ENCODE results near the gene NUDT17.

Gene NUDT17

GRCh38 chr1:145863282-145864018 lies 18.0 kb downstream of the NUDT17 start:
- no peak overlapping the region for H3K27ac ChIP-seq (ENCODE audit: low read length)
- no peak overlapping the region for H3K9ac ChIP-seq (ENCODE audit: low read depth, low read length)
- ATAC-seq (ENCODE audit: insufficient read depth, low read depth) (no peak), DNase-seq (no peak)
- H3K4me1 ChIP-seq (ENCODE audit: insufficient read depth, low read length) = peaks cover 8% of the 10 kb centered on the region
- no peaks in the 10 kb centered on the region for H4K20me1 ChIP-seq (ENCODE audit: insufficient read depth, low read length)
- no peaks in the 10 kb centered on the region for H3K79me2 ChIP-seq (ENCODE audit: insufficient read depth, low read length)
- no peak overlapping the region for H2AFZ ChIP-seq (ENCODE audit: low read depth, low read length)
- no peaks in the 10 kb centered on the region for H3K9me3 ChIP-seq (ENCODE audit: insufficient read depth, low read length, severe bottlenecking)
- no peaks in the 10 kb centered on the region for H3K36me3 ChIP-seq (ENCODE audit: insufficient read depth, low read length)
- TF ChIP-seq CTCF (IDR thresholded peaks at IDR 0.05; ENCODE audit: borderline replicate concordance, extremely low read depth, low read length, poor library complexity, severe bottlenecking) (no peak), EZH2 (IDR thresholded peaks at IDR 0.05; ENCODE audit: borderline replicate concordance, low read depth, low read length, severe bottlenecking) (no peak)
- no peak overlapping the region for H3K4me2 ChIP-seq (ENCODE audit: insufficient read depth, low read length)
- H3K4me3 ChIP-seq (ENCODE audit: low read depth in 1 of 2, low read length in 2 of 2) = no peak overlapping the region
- peaks cover 21% of the 10 kb centered on the region for H3K27me3 ChIP-seq (ENCODE audit: insufficient read depth, low read length, poor library complexity)

GRCh38 chr1:145868232-145868631 lies 22.8 kb downstream of the NUDT17 start:
- Histone ChIP-seq H3K27me3 (ENCODE audit: insufficient read depth, low read length, poor library complexity) (peaks cover 33% of the 10 kb centered on the region), H3K79me2 (ENCODE audit: insufficient read depth, low read length) (no peaks in the 10 kb centered on the region), H3K9me3 (ENCODE audit: insufficient read depth, low read length, severe bottlenecking) (no peaks in the 10 kb centered on the region), H3K36me3 (ENCODE audit: insufficient read depth, low read length) (no peaks in the 10 kb centered on the region), H3K4me1 (ENCODE audit: insufficient read depth, low read length) (no peaks in the 10 kb centered on the region), H2AFZ (ENCODE audit: low read depth, low read length) (no peak overlapping the region), H3K4me3 (ENCODE audit: low read depth in 1 of 2, low read length in 2 of 2) (no peak overlapping the region), H3K9ac (ENCODE audit: low read depth, low read length) (no peak overlapping the region), H3K27ac (ENCODE audit: low read length) (no peak overlapping the region), H4K20me1 (ENCODE audit: insufficient read depth, low read length) (no peaks in the 10 kb centered on the region), H3K4me2 (ENCODE audit: insufficient read depth, low read length) (no peak overlapping the region)
- DNase-seq (no peak), ATAC-seq (ENCODE audit: insufficient read depth, low read depth) (no peak)
- no peak for TF ChIP-seq CTCF (IDR thresholded peaks at IDR 0.05; ENCODE audit: borderline replicate concordance, extremely low read depth, low read length, poor library complexity, severe bottlenecking)
- TF ChIP-seq EZH2 (IDR thresholded peaks at IDR 0.05; ENCODE audit: borderline replicate concordance, low read depth, low read length, severe bottlenecking) = no peak

GRCh38 chr1:145871994-145872924 lies 26.8 kb downstream of the NUDT17 start:
- no peak overlapping the region for H3K4me2 ChIP-seq (ENCODE audit: insufficient read depth, low read length)
- DNase-seq = no peak
- H3K27me3 ChIP-seq (ENCODE audit: insufficient read depth, low read length, poor library complexity) = peaks cover 34% of the 10 kb centered on the region
- no peak for TF ChIP-seq EZH2 (IDR thresholded peaks at IDR 0.05; ENCODE audit: borderline replicate concordance, low read depth, low read length, severe bottlenecking)
- H3K79me2 ChIP-seq (ENCODE audit: insufficient read depth, low read length) = no peaks in the 10 kb centered on the region
- no peak overlapping the region for H3K4me3 ChIP-seq (ENCODE audit: low read depth in 1 of 2, low read length in 2 of 2)
- no peaks in the 10 kb centered on the region for H3K36me3 ChIP-seq (ENCODE audit: insufficient read depth, low read length)
- no peak overlapping the region for H3K27ac ChIP-seq (ENCODE audit: low read length)
- H2AFZ ChIP-seq (ENCODE audit: low read depth, low read length) = no peak overlapping the region
- H3K9ac ChIP-seq (ENCODE audit: low read depth, low read length) = no peak overlapping the region
- no peaks in the 10 kb centered on the region for H3K9me3 ChIP-seq (ENCODE audit: insufficient read depth, low read length, severe bottlenecking)
- H3K4me1 ChIP-seq (ENCODE audit: insufficient read depth, low read length) = no peaks in the 10 kb centered on the region
- ATAC-seq (ENCODE audit: insufficient read depth, low read depth) = no peak
- no peaks in the 10 kb centered on the region for H4K20me1 ChIP-seq (ENCODE audit: insufficient read depth, low read length)

- no peaks in the 10 kb centered on the region for H3K9me3 ChIP-seq (ENCODE audit: insufficient read depth, low read length, severe bottlenecking)
Observed at GRCh38 chr1:145874646-145875045, 29.2 kb downstream of the NUDT17 start.

More at GRCh38 chr1:145874646-145875045, 29.2 kb downstream of the NUDT17 start:
- Histone ChIP-seq H3K36me3 (ENCODE audit: insufficient read depth, low read length) (no peaks in the 10 kb centered on the region), H3K79me2 (ENCODE audit: insufficient read depth, low read length) (no peaks in the 10 kb centered on the region), H3K9ac (ENCODE audit: low read depth, low read length) (no peak overlapping the region), H3K4me1 (ENCODE audit: insufficient read depth, low read length) (no peaks in the 10 kb centered on the region), H4K20me1 (ENCODE audit: insufficient read depth, low read length) (no peaks in the 10 kb centered on the region; the same call in 1 of the 2 replicates), H2AFZ (ENCODE audit: low read depth, low read length) (no peak overlapping the region), H3K27me3 (ENCODE audit: insufficient read depth, low read length, poor library complexity) (peaks cover 32% of the 10 kb centered on the region), H3K4me2 (ENCODE audit: insufficient read depth, low read length) (no peak overlapping the region), H3K4me3 (ENCODE audit: low read depth in 1 of 2, low read length in 2 of 2) (no peak overlapping the region), H3K27ac (ENCODE audit: low read length) (no peak overlapping the region)
- TF ChIP-seq EZH2 (IDR thresholded peaks at IDR 0.05; ENCODE audit: borderline replicate concordance, low read depth, low read length, severe bottlenecking) (no peak), CTCF (IDR thresholded peaks at IDR 0.05; ENCODE audit: borderline replicate concordance, extremely low read depth, low read length, poor library complexity, severe bottlenecking) (no peak)
- ATAC-seq (ENCODE audit: insufficient read depth, low read depth) = no peak
- no peak for DNase-seq

All from DND-41 (cell line).